Muscle of leg (tissue), 16 donors: ENCODE data around the gene ASB5. TPM values are rescaled to one million over a fixed set of nuclear protein-coding genes. Genes with fewer than 3 reads are reported as not detected.
A peak's percentile ranks its signal among the peaks of the same experiment; 100 is the strongest.

Source experiments
- DNase-seq: peaks from one replicate; pipeline ENCODE4 v3.0.0; 2013
- H3K27ac ChIP-seq: one replicate; pipeline ENCODE4 v1.5.1; 2013; ENCODE audit warnings: mild to moderate bottlenecking, low read length, control low read depth
- H3K27me3 ChIP-seq: one replicate; pipeline ENCODE4 v1.6.1; 2013; ENCODE audit warnings: low read length; ENCODE audit not compliant: control insufficient read depth, insufficient read depth
- H3K36me3 ChIP-seq: one replicate; pipeline ENCODE4 v1.6.1; 2013; ENCODE audit warnings: low read length; ENCODE audit not compliant: control insufficient read depth, insufficient read depth
- H3K4me1 ChIP-seq: one replicate; pipeline ENCODE4 v1.6.1; 2013; ENCODE audit warnings: low read length; ENCODE audit not compliant: control insufficient read depth, insufficient read depth
- H3K4me3 ChIP-seq: one replicate; pipeline ENCODE4 v1.5.1; 2013; ENCODE audit warnings: low read length, control low read depth
- H3K9me3 ChIP-seq: replicated peaks from 2 replicates; pipeline ENCODE4 v1.6.1; 2013; ENCODE audit warnings: low read depth, low read length; ENCODE audit not compliant: control insufficient read depth
- WGBS: methylation state at CpG from one replicate; pipeline ENCODE4 v1.1.5; 2013; ENCODE audit warnings: missing lambda C conversion rate; ENCODE audit not compliant: insufficient coverage; 5-methylcytosine and 5-hydroxymethylcytosine counted together
- long read RNA-seq, 11 donors: transcript quantifications; one replicate each; lab custom pipeline, GENCODE V29; 2026
- polyA plus RNA-seq, 8 donors: library from polyadenylated mRNA; unstranded; fragments of 120-200 nt; gene quantifications; one replicate each; pipeline versions ENCODE4 v1.2.1 to v1.2.3, GENCODE V29; 2013; ENCODE audit warnings: inconsistent platforms in 1 of 8, low replicate concordance in 1 of 8; ENCODE audit not compliant: insufficient read length in 8 of 8, insufficient read depth in 1 of 8
- total RNA-seq: library from RNA; stranded (reverse); fragments of 120-200 nt; gene quantifications from one replicate; pipeline ENCODE4 v1.2.4, GENCODE V29; 2013

Gene ASB5, protein sequence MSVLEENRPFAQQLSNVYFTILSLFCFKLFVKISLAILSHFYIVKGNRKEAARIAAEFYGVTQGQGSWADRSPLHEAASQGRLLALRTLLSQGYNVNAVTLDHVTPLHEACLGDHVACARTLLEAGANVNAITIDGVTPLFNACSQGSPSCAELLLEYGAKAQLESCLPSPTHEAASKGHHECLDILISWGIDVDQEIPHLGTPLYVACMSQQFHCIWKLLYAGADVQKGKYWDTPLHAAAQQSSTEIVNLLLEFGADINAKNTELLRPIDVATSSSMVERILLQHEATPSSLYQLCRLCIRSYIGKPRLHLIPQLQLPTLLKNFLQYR
- 94.7 TPM for total RNA-seq
- 100 to 1,000 TPM in 2 of 8 donors, 10 to 100 TPM in 6; 59.0 to 124 (median 85.7) TPM for polyA plus RNA-seq
- long read RNA-seq, donor 1, transcript ASB5-201 (7 exons, 3,031 nt) = major isoform, 6 of 17 reads
- long read RNA-seq, donor 1, partial matches to known transcripts = 11 of 17 reads
- long read RNA-seq, donor 1, other reads (novel, unspliced or antisense) = 0 of 17 reads
- long read RNA-seq, donor 2, transcript ASB5-201 (7 exons, 3,031 nt) = major isoform, 5 of 5 reads
- long read RNA-seq, donor 2, partial matches to known transcripts = 0 of 5 reads
- long read RNA-seq, donor 2, other reads (novel, unspliced or antisense) = 0 of 5 reads
- long read RNA-seq, donor 3, transcript ASB5-201 (7 exons, 3,031 nt) = major isoform, 29 of 75 reads
- long read RNA-seq, donor 3, partial matches to known transcripts = 46 of 75 reads
- long read RNA-seq, donor 3, other reads (novel, unspliced or antisense) = 0 of 75 reads
- long read RNA-seq, donor 4, transcript ASB5-201 (7 exons, 3,031 nt) = major isoform, 13 of 27 reads
- long read RNA-seq, donor 4, partial matches to known transcripts = 14 of 27 reads
- long read RNA-seq, donor 4, other reads (novel, unspliced or antisense) = 0 of 27 reads
- long read RNA-seq, donor 5, transcript ASB5-201 (7 exons, 3,031 nt) = major isoform, 31 of 73 reads
- long read RNA-seq, donor 5, partial matches to known transcripts = 42 of 73 reads
- long read RNA-seq, donor 5, other reads (novel, unspliced or antisense) = 0 of 73 reads
- long read RNA-seq, donor 6, transcript ASB5-201 (7 exons, 3,031 nt) = major isoform, 37 of 76 reads
- long read RNA-seq, donor 6, partial matches to known transcripts = 39 of 76 reads
- long read RNA-seq, donor 6, other reads (novel, unspliced or antisense) = 0 of 76 reads
- long read RNA-seq, donor 7, transcript ASB5-201 (7 exons, 3,031 nt) = major isoform, 33 of 64 reads
- long read RNA-seq, donor 7, partial matches to known transcripts = 31 of 64 reads
- long read RNA-seq, donor 7, other reads (novel, unspliced or antisense) = 0 of 64 reads
- long read RNA-seq, donor 8, transcript ASB5-201 (7 exons, 3,031 nt) = major isoform, 15 of 28 reads
- long read RNA-seq, donor 8, partial matches to known transcripts = 13 of 28 reads
- long read RNA-seq, donor 8, other reads (novel, unspliced or antisense) = 0 of 28 reads
- long read RNA-seq, donor 9, transcript ASB5-201 (7 exons, 3,031 nt) = major isoform, 16 of 45 reads
- long read RNA-seq, donor 9, partial matches to known transcripts = 29 of 45 reads
- long read RNA-seq, donor 9, other reads (novel, unspliced or antisense) = 0 of 45 reads
- long read RNA-seq, donor 10, transcript ASB5-201 (7 exons, 3,031 nt) = major isoform, 41 of 85 reads
- long read RNA-seq, donor 10, partial matches to known transcripts = 44 of 85 reads
- long read RNA-seq, donor 10, other reads (novel, unspliced or antisense) = 0 of 85 reads
- long read RNA-seq, donor 11, transcript ASB5-201 (7 exons, 3,031 nt) = major isoform, 26 of 57 reads
- long read RNA-seq, donor 11, partial matches to known transcripts = 31 of 57 reads
- long read RNA-seq, donor 11, other reads (novel, unspliced or antisense) = 0 of 57 reads

DNA sequence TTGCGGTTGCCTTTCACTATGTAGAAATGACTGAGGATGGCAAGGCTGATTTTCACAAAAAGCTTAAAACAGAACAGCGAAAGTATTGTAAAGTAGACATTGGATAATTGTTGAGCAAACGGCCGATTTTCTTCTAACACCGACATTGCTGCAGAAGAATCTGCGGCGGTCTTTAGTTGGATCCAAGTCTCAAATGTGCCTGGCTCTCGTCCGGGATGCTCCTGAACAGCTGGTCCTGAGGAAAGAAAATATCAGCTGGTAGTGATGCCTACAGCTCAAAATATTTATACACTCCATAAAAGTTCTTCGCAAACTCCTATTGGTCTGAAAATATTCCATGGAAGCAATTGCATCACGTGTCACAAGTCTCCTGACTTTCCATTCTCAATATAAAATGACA, at the start of gene ASB5:
ASB5 (minus strand) TSS at position 260 of the 400 bp plus-strand sequence; CDS start at position 146, 114 bp downstream.
- H3K4me3 ChIP-seq = peak within 1 kb of the TSS; percentile 39
- no peaks in the 10 kb centered on the region for H3K9me3 ChIP-seq
- H3K27me3 ChIP-seq = no peaks in the 10 kb centered on the region
- DNase-seq = peak; percentile 59
- 91% methylated on average over 7 of the region's 11 CpGs for WGBS
- peak within 1 kb of the TSS; percentile 76 for H3K27ac ChIP-seq
- no peaks in the 10 kb centered on the region for H3K4me1 ChIP-seq
- no peaks in the 10 kb centered on the region for H3K36me3 ChIP-seq

DNA sequence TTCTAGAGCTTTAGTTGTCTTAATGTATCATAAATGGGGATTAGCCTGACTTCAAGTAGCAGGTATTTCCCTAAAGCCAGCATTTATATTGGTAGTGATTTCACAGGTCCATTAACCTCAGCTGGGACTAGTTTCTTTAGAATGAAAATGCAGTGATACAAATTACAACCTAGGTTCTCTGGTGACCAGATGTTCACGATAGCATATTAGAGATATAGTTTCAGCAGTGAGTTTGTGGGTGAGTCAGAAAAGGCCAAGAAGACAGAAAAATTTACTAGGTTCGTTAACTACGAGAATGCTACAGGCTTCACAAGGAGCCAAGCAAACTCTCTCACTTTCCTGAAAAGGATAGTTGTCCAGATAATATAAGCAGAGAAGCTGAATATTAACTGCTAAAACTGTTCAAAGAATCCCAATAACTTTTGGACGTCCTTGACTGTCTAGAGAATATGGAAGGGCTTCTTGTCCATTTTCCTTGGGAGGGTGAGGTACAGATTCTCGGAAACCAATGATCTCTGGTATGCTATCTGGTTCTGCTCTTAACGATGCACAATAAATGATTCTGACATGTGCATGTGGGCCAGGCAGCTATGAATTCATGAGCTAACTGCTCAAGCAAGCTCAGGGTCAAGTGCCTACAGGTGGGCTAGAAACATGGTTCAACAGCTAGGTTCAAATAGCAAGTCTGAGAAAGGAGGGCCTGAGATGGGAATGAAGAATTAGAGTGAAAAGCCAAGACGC, 44.7 kb upstream of the ASB5 start:
- Histone ChIP-seq H3K4me3 (no peak overlapping the region), H3K27ac (no peak overlapping the region), H3K4me1 (no peaks in the 10 kb centered on the region), H3K27me3 (no peaks in the 10 kb centered on the region), H3K36me3 (no peaks in the 10 kb centered on the region), H3K9me3 (no peaks in the 10 kb centered on the region)
- WGBS = 33% methylated on average over 5 of the region's 7 CpGs
- DNase-seq = no peak

DNA sequence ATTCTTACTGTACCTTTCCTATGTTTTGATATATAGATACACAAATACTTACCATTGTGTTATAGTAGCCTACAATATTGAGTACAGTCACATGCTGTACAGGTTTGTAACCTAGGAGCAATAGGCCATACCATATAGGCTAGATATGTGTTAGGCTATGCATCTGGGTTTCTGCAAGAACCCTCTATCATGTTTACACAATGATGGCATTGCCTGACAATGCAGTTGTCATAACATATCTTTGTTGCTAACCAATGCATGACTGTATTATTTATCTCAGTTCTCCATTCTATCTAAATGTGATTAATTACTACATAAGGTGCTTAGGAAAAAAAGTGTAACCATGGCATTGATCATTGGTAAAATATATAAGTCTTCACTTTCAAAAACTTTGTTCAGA, 40.8 kb upstream of the ASB5 start:
- Histone ChIP-seq H3K27me3 (no peaks in the 10 kb centered on the region), H3K27ac (no peak overlapping the region), H3K9me3 (no peaks in the 10 kb centered on the region), H3K4me3 (no peak overlapping the region), H3K36me3 (no peaks in the 10 kb centered on the region), H3K4me1 (no peaks in the 10 kb centered on the region)
- no peak for DNase-seq

DNA sequence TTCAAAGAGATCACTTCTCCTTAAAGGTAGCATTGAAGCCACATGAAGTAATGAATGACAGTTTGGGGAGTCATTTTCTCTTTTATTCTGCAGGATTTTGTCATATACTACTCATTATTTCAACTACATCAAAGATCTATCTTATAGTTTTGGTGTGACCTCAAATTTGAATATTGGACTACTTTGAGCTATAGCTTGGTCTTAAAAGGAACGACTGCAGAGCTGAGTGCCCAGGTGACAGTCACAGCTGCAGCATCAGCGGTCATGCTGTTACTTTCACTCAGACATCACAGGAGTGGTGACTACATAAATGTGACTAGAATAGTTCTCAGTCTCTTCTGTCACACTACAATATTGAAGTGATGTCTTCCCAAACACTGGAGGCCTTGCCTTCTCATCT, 40.0 kb upstream of the ASB5 start:
- Histone ChIP-seq H3K36me3 (no peaks in the 10 kb centered on the region), H3K9me3 (no peaks in the 10 kb centered on the region), H3K4me1 (no peaks in the 10 kb centered on the region), H3K4me3 (no peak overlapping the region), H3K27me3 (no peaks in the 10 kb centered on the region), H3K27ac (no peak overlapping the region)
- WGBS = 100% methylated on average over 1 of the region's 2 CpGs
- DNase-seq = no peak

DNA sequence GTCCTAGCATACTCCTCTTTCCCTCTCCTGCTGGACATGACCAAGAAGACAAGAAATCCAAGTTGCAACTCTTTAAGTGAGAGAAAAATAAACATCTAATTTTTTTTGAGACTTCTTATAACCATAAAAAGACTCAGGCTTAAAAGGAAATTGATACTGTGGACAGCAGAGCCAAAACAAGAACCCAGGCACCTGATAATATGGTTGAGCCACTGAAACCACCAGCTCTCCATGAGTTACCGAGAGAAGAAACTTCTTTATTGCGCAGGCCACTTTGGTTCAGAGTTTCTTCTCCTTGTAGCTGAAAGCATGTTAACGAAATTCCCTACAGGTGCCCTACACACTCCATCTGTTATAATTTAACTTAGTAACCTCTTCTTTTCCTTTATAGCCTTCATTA, 39.4 kb upstream of the ASB5 start:
- H3K9me3 ChIP-seq = no peaks in the 10 kb centered on the region
- no peak for DNase-seq
- WGBS = 100% methylated on average over 1 of the region's 3 CpGs
- no peak overlapping the region for H3K27ac ChIP-seq
- H3K27me3 ChIP-seq = no peaks in the 10 kb centered on the region
- no peaks in the 10 kb centered on the region for H3K36me3 ChIP-seq
- H3K4me3 ChIP-seq = no peak overlapping the region
- H3K4me1 ChIP-seq = no peaks in the 10 kb centered on the region

DNA sequence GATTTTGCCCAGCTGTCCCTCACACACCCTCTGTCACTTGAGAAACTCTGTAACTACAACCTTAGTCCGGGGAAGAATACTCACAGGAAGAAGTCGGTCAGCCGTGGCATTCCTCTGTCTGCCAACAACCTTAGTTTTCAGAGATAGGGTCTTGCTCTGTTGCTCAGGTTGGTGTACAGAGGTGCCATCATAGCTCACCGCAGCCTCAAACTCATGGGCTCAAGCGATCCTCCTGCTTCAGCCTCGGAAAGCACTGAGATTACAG, 38.6 kb upstream of the ASB5 start:
- 66% methylated on average over 6 of the region's 6 CpGs for WGBS
- Histone ChIP-seq H3K9me3 (no peaks in the 10 kb centered on the region), H3K27ac (no peak overlapping the region), H3K36me3 (no peaks in the 10 kb centered on the region), H3K4me3 (no peak overlapping the region), H3K4me1 (no peaks in the 10 kb centered on the region), H3K27me3 (no peaks in the 10 kb centered on the region)
- no peak for DNase-seq

DNA sequence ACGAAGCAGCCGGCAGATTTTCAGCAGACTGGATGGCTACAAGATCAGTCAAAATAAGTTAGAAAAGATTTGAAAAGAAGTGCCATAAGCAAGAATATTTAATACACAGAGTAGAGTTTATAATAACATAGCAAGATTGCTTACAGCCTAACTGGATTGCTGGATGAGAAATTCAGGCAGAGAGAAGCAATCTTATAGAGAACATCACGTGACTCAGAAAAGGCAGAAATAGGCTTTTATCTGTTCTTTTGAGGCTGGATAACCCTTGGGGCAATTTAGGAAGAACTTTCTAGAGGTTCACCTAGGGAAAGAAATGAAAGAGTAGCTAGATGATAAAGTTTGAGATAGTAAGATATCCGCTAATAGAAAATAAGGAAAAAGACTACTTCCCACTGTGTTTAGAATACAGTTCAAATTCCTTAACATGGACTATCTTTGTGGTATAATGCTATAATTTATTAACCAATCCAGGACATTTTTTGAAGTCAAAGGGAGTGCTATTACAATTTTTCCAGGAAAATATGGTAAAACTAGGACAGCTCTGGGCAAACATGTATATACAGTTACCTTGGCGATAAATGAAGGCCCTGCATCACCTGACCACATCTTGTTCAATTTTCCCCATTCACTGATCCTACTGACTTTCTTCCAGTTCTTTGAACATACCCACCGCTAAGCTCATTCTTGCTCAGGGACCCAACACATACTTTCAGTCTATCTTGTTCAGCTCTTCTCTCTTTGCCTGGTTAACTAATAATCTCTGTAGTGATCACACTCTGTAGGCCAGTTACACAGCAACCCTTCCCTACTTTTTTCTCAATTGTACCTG, 38.0 kb upstream of the ASB5 start:
- H3K27me3 ChIP-seq = no peaks in the 10 kb centered on the region
- WGBS = 89% methylated on average over 2 of the region's 6 CpGs
- no peak overlapping the region for H3K27ac ChIP-seq
- H3K4me3 ChIP-seq = no peak overlapping the region
- no peaks in the 10 kb centered on the region for H3K9me3 ChIP-seq
- no peaks in the 10 kb centered on the region for H3K36me3 ChIP-seq
- DNase-seq = no peak
- no peaks in the 10 kb centered on the region for H3K4me1 ChIP-seq

DNA sequence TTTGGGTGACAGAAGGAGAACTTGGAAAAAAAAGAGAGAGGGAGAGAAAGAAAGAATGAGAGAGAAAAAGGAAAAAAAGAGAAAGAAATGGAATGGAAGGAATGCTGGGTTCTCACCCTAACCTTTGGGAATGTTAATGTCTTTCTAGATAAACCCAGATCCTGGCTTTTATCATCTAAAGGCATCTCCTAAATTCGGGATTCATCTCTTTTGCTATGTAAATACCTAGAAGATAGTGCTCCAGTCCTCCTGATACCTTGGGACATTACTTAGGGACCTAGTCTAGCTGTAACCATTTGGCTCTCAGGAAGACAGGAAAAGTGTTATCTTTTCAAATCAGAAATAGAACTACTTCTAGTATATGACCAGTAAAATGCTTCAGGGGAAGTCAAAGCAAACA, 34.9 kb upstream of the ASB5 start:
- H3K27ac ChIP-seq = no peak overlapping the region
- H3K4me1 ChIP-seq = no peaks in the 10 kb centered on the region
- H3K27me3 ChIP-seq = no peaks in the 10 kb centered on the region
- no peak for DNase-seq
- WGBS = no CpG with 5 or more reads among the region's 1 CpG
- H3K36me3 ChIP-seq = no peaks in the 10 kb centered on the region
- no peaks in the 10 kb centered on the region for H3K9me3 ChIP-seq
- H3K4me3 ChIP-seq = no peak overlapping the region
